Liver (tissue), 9 donors: ENCODE results near the gene MAPK1. TPM values are rescaled to one million over a fixed set of nuclear protein-coding genes. Genes with fewer than 3 reads are reported as not detected.

ENCODE experiments used
- DNase-seq: peaks from one replicate; pipeline ENCODE4 v3.0.0-alpha.2; 2017; ENCODE audit warnings: low spot score
- H3K27ac ChIP-seq, 2 donors: one replicate each; pipeline ENCODE4 v1.7.0; 2013; ENCODE audit warnings: inconsistent platforms in 2 of 2, low read length in 2 of 2, control low read depth in 1 of 2, low read depth in 1 of 2, mild to moderate bottlenecking in 1 of 2
- H3K27me3 ChIP-seq, 4 donors: one replicate each; pipeline versions ENCODE4 v1.6.1 to v1.7.0; 2013; ENCODE audit warnings: low read length in 3 of 4, inconsistent platforms in 1 of 4, mild to moderate bottlenecking in 1 of 4, moderate library complexity in 1 of 4; ENCODE audit not compliant: control insufficient read depth in 4 of 4, insufficient read depth in 4 of 4
- H3K36me3 ChIP-seq, 4 donors: one replicate each; pipeline versions ENCODE4 v1.6.1 to v1.7.0; 2013; ENCODE audit warnings: low read length in 3 of 4, mild to moderate bottlenecking in 3 of 4, low read depth in 1 of 4, moderate library complexity in 1 of 4; ENCODE audit not compliant: control insufficient read depth in 4 of 4, insufficient read depth in 3 of 4
- H3K4me1 ChIP-seq, 4 donors: one replicate each; pipeline versions ENCODE4 v1.6.1 to v1.7.0; 2013; ENCODE audit warnings: low read length in 3 of 4, mild to moderate bottlenecking in 3 of 4, moderate library complexity in 1 of 4; ENCODE audit not compliant: control insufficient read depth in 4 of 4, insufficient read depth in 4 of 4
- H3K4me3 ChIP-seq, 3 donors: one replicate each; pipeline versions ENCODE4 v1.6.1 to v1.7.0; 2013; ENCODE audit warnings: low read length in 3 of 3, control low read depth in 1 of 3, low read depth in 1 of 3, mild to moderate bottlenecking in 1 of 3
- H3K9ac ChIP-seq, 2 donors: one replicate each; pipeline ENCODE4 v1.7.0; 2013; ENCODE audit warnings: low read length in 2 of 2, mild to moderate bottlenecking in 2 of 2, moderate library complexity in 2 of 2, control low read depth in 1 of 2, low read depth in 1 of 2
- H3K9me3 ChIP-seq, 4 donors: one replicate each; pipeline versions ENCODE4 v1.6.1 to v1.7.0; 2013; ENCODE audit warnings: low read length in 3 of 4; ENCODE audit not compliant: control insufficient read depth in 4 of 4
- CTCF ChIP-seq: fragments of 150-350 bp; IDR thresholded peaks from 2 replicates; pipeline ENCODE4 v1.5.1; 2017; ENCODE audit warnings: improper control_type of control experiment, low read depth, low read length; ENCODE audit not compliant: missing input control
- EGR1 ChIP-seq, 2 donors: IDR thresholded peaks; 2 replicates each; pipeline ENCODE4 v1.6.1; 2016 to 2018; ENCODE audit warnings: antibody characterized with exemption in 2 of 2, low read depth in 2 of 2
- FOXA1 ChIP-seq: IDR thresholded peaks from 2 replicates; pipeline ENCODE4 v1.6.1; 2016; ENCODE audit warnings: antibody characterized with exemption
- FOXA2 ChIP-seq: IDR thresholded peaks from 2 replicates; pipeline ENCODE4 v1.6.1; 2016; ENCODE audit warnings: antibody characterized with exemption
- GABPA ChIP-seq, 2 donors: IDR thresholded peaks in 1 of 2; conservative IDR thresholded peaks in 1 of 2; 2 replicates each; pipeline ENCODE4 v1.6.1; 2016; ENCODE audit warnings: antibody characterized with exemption in 2 of 2, mild to moderate bottlenecking in 1 of 2, moderate library complexity in 1 of 2
- HNF4A ChIP-seq, 2 donors: conservative IDR thresholded peaks; 2 replicates each; pipeline ENCODE4 v1.6.1; 2016; ENCODE audit warnings: antibody characterized with exemption in 2 of 2, mild to moderate bottlenecking in 2 of 2
- HNF4G ChIP-seq: IDR thresholded peaks from 2 replicates; pipeline ENCODE4 v1.6.1; 2016; ENCODE audit warnings: antibody characterized with exemption
- JUND ChIP-seq, 2 donors: IDR thresholded peaks; 2 replicates each; pipeline ENCODE4 v1.6.1; 2016; ENCODE audit warnings: antibody characterized with exemption in 2 of 2
- NR2F2 ChIP-seq: IDR thresholded peaks from 2 replicates; pipeline ENCODE4 v1.6.1; 2016; ENCODE audit warnings: antibody characterized with exemption
- REST ChIP-seq: IDR thresholded peaks from 2 replicates; pipeline ENCODE4 v1.6.1; 2016; ENCODE audit warnings: antibody characterized with exemption, mild to moderate bottlenecking
- RXRA ChIP-seq, 2 donors: IDR thresholded peaks; 2 replicates each; pipeline ENCODE4 v1.6.1; 2017 to 2018; ENCODE audit warnings: antibody characterized with exemption in 2 of 2, mild to moderate bottlenecking in 1 of 2
- SP1 ChIP-seq: IDR thresholded peaks from 2 replicates; pipeline ENCODE4 v1.6.1; 2018; ENCODE audit warnings: antibody characterized with exemption, mild to moderate bottlenecking
- TAF1 ChIP-seq: conservative IDR thresholded peaks from 2 replicates; pipeline ENCODE4 v1.6.1; 2016; ENCODE audit warnings: antibody characterized with exemption, mild to moderate bottlenecking
- YY1 ChIP-seq: IDR thresholded peaks from 2 replicates; pipeline ENCODE4 v1.6.1; 2016; ENCODE audit warnings: antibody characterized with exemption, mild to moderate bottlenecking
- ZBTB33 ChIP-seq: IDR thresholded peaks from 2 replicates; pipeline ENCODE4 v1.6.1; 2016; ENCODE audit warnings: antibody characterized with exemption
- WGBS: extraction: QIAGEN DNeasy Blood & Tissue Kit; methylation state at CpG from one replicate; pipeline ENCODE4 v1.1.7; 2013; 5-methylcytosine and 5-hydroxymethylcytosine counted together
- polyA plus RNA-seq, 2 donors: library from polyadenylated mRNA; stranded (reverse) in 1 of 2; unstranded in 1 of 2; fragments of 200-250 nt in 1 of 2; fragments of >200 nt in 1 of 2; fragmentation: Nextera tagmentation in 1 of 2; extraction: Ambion mirVana in 1 of 2; gene quantifications; one replicate each; pipeline versions ENCODE4 v1.2.1 to v1.2.3, GENCODE V29; 2013 to 2015
- total RNA-seq, 2 donors: library from RNA; depleted of rRNA; stranded (reverse); fragments of >200 nt; gene quantifications; one replicate each; pipeline ENCODE4 v1.2.3, GENCODE V29; 2014
- TF ChIP-seq, protein P1 (sequence below): IDR thresholded peaks from 2 replicates; pipeline ENCODE4 v1.6.1; 2016; ENCODE audit warnings: antibody characterized with exemption
- TF ChIP-seq, protein P2 (sequence below): IDR thresholded peaks from 2 replicates; pipeline ENCODE4 v1.6.1; 2016; ENCODE audit warnings: antibody characterized with exemption
- donor health status: healthy.
- donor health status: healthy.
- donor health status: healthy.
- donor health status: healthy.
- donor health status: healthy.

MAPK1 gene
- total and polyA plus RNA-seq, 4 donors = 8.3 to 31.8 (median 22.8) TPM

- Histone ChIP-seq H3K4me3 (no peak overlapping the region), H3K27me3 (no peaks in the 10 kb centered on the region), H3K4me1 (no peaks in the 10 kb centered on the region), H3K9ac (no peak overlapping the region), H3K9me3 (no peaks in the 10 kb centered on the region), H3K36me3 (no peaks in the 10 kb centered on the region), H3K27ac (no peak overlapping the region)
- TF ChIP-seq CTCF (no peak), RXRA (IDR thresholded peaks at IDR 0.05) (no peak), JUND (IDR thresholded peaks at IDR 0.05) (no peak), HNF4G (no peak), GABPA (IDR thresholded peaks at IDR 0.05 in 1 of 2, conservative IDR thresholded peaks at IDR 0.05 in 1 of 2) (no peak), SP1 (no peak), FOXA1 (no peak), TAF1 (no peak), ZBTB33 (no peak)
- TF ChIP-seq, protein P1, sequence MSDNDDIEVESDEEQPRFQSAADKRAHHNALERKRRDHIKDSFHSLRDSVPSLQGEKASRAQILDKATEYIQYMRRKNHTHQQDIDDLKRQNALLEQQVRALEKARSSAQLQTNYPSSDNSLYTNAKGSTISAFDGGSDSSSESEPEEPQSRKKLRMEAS = no peak
- TF ChIP-seq, protein P2, sequence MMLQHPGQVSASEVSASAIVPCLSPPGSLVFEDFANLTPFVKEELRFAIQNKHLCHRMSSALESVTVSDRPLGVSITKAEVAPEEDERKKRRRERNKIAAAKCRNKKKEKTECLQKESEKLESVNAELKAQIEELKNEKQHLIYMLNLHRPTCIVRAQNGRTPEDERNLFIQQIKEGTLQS = no peak
- no peak for DNase-seq
- WGBS = 85% methylated on average over 4 of the region's 4 CpGs
Measured at GRCh38 chr22:21916309-21916918, 49.0 kb upstream of the MAPK1 start.

DNA sequence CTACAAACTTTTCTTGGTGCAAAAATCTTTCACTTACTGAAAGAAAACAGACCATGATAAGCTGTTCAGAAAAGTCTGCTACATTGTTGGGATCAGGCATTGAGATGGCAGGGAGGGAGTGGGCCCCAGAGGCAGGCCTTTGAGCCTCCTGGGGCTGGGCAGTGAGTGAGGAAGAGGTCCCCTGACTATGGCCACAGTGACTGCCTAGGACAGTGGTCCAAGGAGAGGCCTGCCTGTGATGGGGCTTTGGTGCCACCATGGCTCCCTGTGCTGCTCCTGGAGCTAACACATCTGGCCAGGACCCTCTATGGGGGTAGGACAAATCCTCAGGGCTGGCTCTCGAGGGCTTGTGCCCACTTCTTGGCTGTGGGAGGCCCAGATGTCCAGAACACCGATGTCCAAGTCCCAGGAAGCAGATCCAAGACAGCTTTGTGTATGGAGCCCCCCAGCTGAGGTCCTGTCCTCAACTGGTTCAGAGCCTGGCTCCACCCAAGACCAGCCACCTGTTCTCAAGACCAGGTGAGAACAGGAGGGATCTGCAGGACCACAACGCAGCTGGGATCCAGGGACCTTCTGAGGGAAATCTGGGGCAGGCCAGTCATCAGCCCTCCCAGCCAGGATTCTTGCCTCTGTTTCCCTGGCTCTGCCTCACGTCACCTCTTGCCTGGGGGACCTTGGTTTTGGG is 48.3 kb upstream of the MAPK1 start:
- H3K4me3 ChIP-seq = no peak overlapping the region
- TF ChIP-seq YY1 = no peak
- TF ChIP-seq SP1 = no peak
- no peak for TF ChIP-seq HNF4A (conservative IDR thresholded peaks at IDR 0.05)
- no peak for TF ChIP-seq CTCF
- TF ChIP-seq ZBTB33 = no peak
- no peak for TF ChIP-seq EGR1 (IDR thresholded peaks at IDR 0.05; ENCODE audit: low read depth in 2 of 2)
- TF ChIP-seq HNF4G = no peak
- no peak for TF ChIP-seq JUND (IDR thresholded peaks at IDR 0.05)
- no peak for TF ChIP-seq RXRA (IDR thresholded peaks at IDR 0.05)
- no peak for TF ChIP-seq REST
- TF ChIP-seq FOXA2 = no peak
- TF ChIP-seq, protein P1 = no peak
- TF ChIP-seq, protein P2 = no peak
- TF ChIP-seq NR2F2 = no peak
- TF ChIP-seq GABPA (IDR thresholded peaks at IDR 0.05 in 1 of 2, conservative IDR thresholded peaks at IDR 0.05 in 1 of 2) = no peak
- H3K27ac ChIP-seq = no peak overlapping the region
- H3K9me3 ChIP-seq = no peaks in the 10 kb centered on the region
- DNase-seq = no peak
- H3K4me1 ChIP-seq = no peaks in the 10 kb centered on the region
- 90% methylated on average over 4 of the region's 4 CpGs for WGBS
- H3K36me3 ChIP-seq = no peaks in the 10 kb centered on the region
- no peak overlapping the region for H3K9ac ChIP-seq
- H3K27me3 ChIP-seq = no peaks in the 10 kb centered on the region
